Mesenchymal stem cell (in vitro differentiated cells and primary cell): ENCODE results near the gene COX19.

Experiments used
- DNase-seq: peaks from one replicate; pipeline ENCODE4 v3.0.0-alpha.2; 2013
- H2AFZ ChIP-seq: one replicate; pipeline ENCODE4 v1.6.1; 2013; ENCODE audit warnings: low read depth, mild to moderate bottlenecking, control low read depth, inconsistent platforms, low read length, moderate library complexity
- H2AK5ac ChIP-seq: 2 replicates; pipeline ENCODE4 v1.6.1; 2013; ENCODE audit warnings: low read length, moderate library complexity, mild to moderate bottlenecking, inconsistent platforms; ENCODE audit not compliant: severe bottlenecking
- H2BK120ac ChIP-seq: one replicate; pipeline ENCODE4 v1.6.1; 2013; ENCODE audit warnings: low read depth, mild to moderate bottlenecking, inconsistent platforms, low read length, moderate library complexity
- H2BK12ac ChIP-seq, 2 experiments: one replicate each; pipeline ENCODE4 v1.6.1; 2013; ENCODE audit warnings: inconsistent platforms in 2 of 2, low read length in 2 of 2, mild to moderate bottlenecking in 2 of 2, moderate library complexity in 2 of 2, control low read depth in 1 of 2
- H2BK15ac ChIP-seq: one replicate; pipeline ENCODE4 v1.6.1; 2013; ENCODE audit warnings: mild to moderate bottlenecking, low read depth, inconsistent platforms; ENCODE audit not compliant: poor library complexity, severe bottlenecking
- H2BK5ac ChIP-seq: 2 replicates; pipeline ENCODE4 v1.6.1; 2013; ENCODE audit warnings: low read depth, mild to moderate bottlenecking, low read length, control low read depth, inconsistent platforms; ENCODE audit not compliant: poor library complexity, severe bottlenecking
- H3K14ac ChIP-seq, 2 experiments: one replicate each; pipeline ENCODE4 v1.6.1; 2013; ENCODE audit warnings: inconsistent platforms in 2 of 2, low read length in 2 of 2, control low read depth in 1 of 2, mild to moderate bottlenecking in 1 of 2, moderate library complexity in 1 of 2
- H3K18ac ChIP-seq, 2 experiments: one replicate each; pipeline ENCODE4 v1.6.1; 2013; ENCODE audit warnings: inconsistent platforms in 2 of 2, low read length in 2 of 2, control low read depth in 1 of 2, low read depth in 1 of 2, mild to moderate bottlenecking in 1 of 2
- H3K23ac ChIP-seq, 2 experiments: one replicate each; pipeline ENCODE4 v1.6.1; 2013; ENCODE audit warnings: inconsistent platforms in 2 of 2, low read length in 2 of 2, mild to moderate bottlenecking in 2 of 2, moderate library complexity in 2 of 2, control low read depth in 1 of 2
- H3K27ac ChIP-seq: 2 replicates; pipeline ENCODE4 v1.5.1; 2013; ENCODE audit warnings: mild to moderate bottlenecking, moderate library complexity, low read length, control low read depth, inconsistent platforms; ENCODE audit not compliant: poor library complexity, severe bottlenecking
- H3K27me3 ChIP-seq, 2 experiments: 2 replicates each; pipeline versions ENCODE4 v1.6.1 to v1.7.0; 2013; ENCODE audit warnings: low read length in 2 of 2, mild to moderate bottlenecking in 2 of 2, moderate library complexity in 2 of 2, control low read depth in 1 of 2, inconsistent platforms in 1 of 2; ENCODE audit not compliant: control insufficient read depth in 1 of 2, insufficient read depth in 1 of 2
- H3K36me3 ChIP-seq, 2 experiments: 2 replicates each; pipeline versions ENCODE4 v1.6.1 to v1.7.0; 2013; ENCODE audit warnings: low read length in 2 of 2, control low read depth in 1 of 2, inconsistent platforms in 1 of 2, low read depth in 1 of 2, mild to moderate bottlenecking in 1 of 2; ENCODE audit not compliant: insufficient read depth in 2 of 2, control insufficient read depth in 1 of 2
- H3K4ac ChIP-seq, 2 experiments: one replicate each; pipeline ENCODE4 v1.6.1; 2013; ENCODE audit warnings: inconsistent platforms in 2 of 2, low read length in 2 of 2, mild to moderate bottlenecking in 2 of 2, moderate library complexity in 2 of 2, control low read depth in 1 of 2, low read depth in 1 of 2
- H3K4me1 ChIP-seq: 2 replicates; pipeline ENCODE4 v1.6.1; 2013; ENCODE audit warnings: low read depth, low read length, control low read depth; ENCODE audit not compliant: control insufficient read depth, insufficient read depth
- H3K4me2 ChIP-seq: 2 replicates; pipeline ENCODE4 v1.6.1; 2013; ENCODE audit warnings: low read length, mild to moderate bottlenecking, inconsistent platforms; ENCODE audit not compliant: poor library complexity, severe bottlenecking
- H3K4me3 ChIP-seq, 2 experiments: 2 replicates each; pipeline versions ENCODE4 v1.5.1 to v1.7.0; 2013; ENCODE audit warnings: low read length in 2 of 2, mild to moderate bottlenecking in 2 of 2, control low read depth in 1 of 2, low read depth in 1 of 2; ENCODE audit not compliant: insufficient read depth in 1 of 2
- H3K79me1 ChIP-seq: replicated peaks from 2 replicates; pipeline ENCODE4 v1.6.1; 2013; ENCODE audit warnings: mild to moderate bottlenecking, control low read depth, low read length, inconsistent platforms; ENCODE audit not compliant: poor library complexity, severe bottlenecking
- H3K9ac ChIP-seq: 2 replicates; pipeline ENCODE4 v1.7.0; 2013; ENCODE audit warnings: mild to moderate bottlenecking, low read length, moderate library complexity
- H3K9me3 ChIP-seq: 2 replicates; pipeline ENCODE4 v1.7.0; 2013; ENCODE audit warnings: mild to moderate bottlenecking, low read length; ENCODE audit not compliant: control insufficient read depth
- H4K8ac ChIP-seq: one replicate; pipeline ENCODE4 v1.6.1; 2013; ENCODE audit warnings: inconsistent platforms, mild to moderate bottlenecking, low read length, moderate library complexity
- H4K91ac ChIP-seq: one replicate; pipeline ENCODE4 v1.6.1; 2013; ENCODE audit warnings: mild to moderate bottlenecking, low read length, inconsistent platforms
- WGBS: methylation state at CpG from one replicate; pipeline ENCODE4 v1.1.7; 2013; ENCODE audit warnings: mixed read lengths; 5-methylcytosine and 5-hydroxymethylcytosine counted together

COX19 gene

GRCh38 chr7:979151-979550 is 3.8 kb upstream of the COX19 start:
- Histone ChIP-seq H4K91ac (no peak overlapping the region), H3K4me2 (no peak overlapping the region), H2AFZ (no peak overlapping the region), H3K9me3 (no peaks in the 10 kb centered on the region), H3K9ac (no peak overlapping the region), H3K79me1 (peaks cover 7% of the 10 kb centered on the region), H2BK15ac (no peak overlapping the region), H3K14ac (no peak overlapping the region), H3K4me3 (no peak overlapping the region), H2BK12ac (no peak overlapping the region), H2BK120ac (no peak overlapping the region), H3K27ac (no peak overlapping the region), H3K18ac (no peak overlapping the region), H3K36me3 (no peaks in the 10 kb centered on the region), H3K27me3 (peaks cover 0 to 26% of the 10 kb centered on the region in 2 experiments), H4K8ac (no peak overlapping the region), H3K23ac (no peak overlapping the region), H3K4ac (no peak overlapping the region), H2BK5ac (no peak overlapping the region), H2AK5ac (peak overlapping the region; percentile 24), H3K4me1 (peaks cover 45% of the 10 kb centered on the region)
- 91% methylated on average over 16 of the region's 16 CpGs for WGBS
- no peak for DNase-seq

GRCh38 chr7:978416-979091 is 3.2 kb upstream of the COX19 start:
- no peak overlapping the region for H2AFZ ChIP-seq
- H3K9ac ChIP-seq: no peak overlapping the region
- H2BK12ac ChIP-seq: no peak overlapping the region
- no peak overlapping the region for H3K14ac ChIP-seq
- H3K9me3 ChIP-seq: no peaks in the 10 kb centered on the region
- H2BK120ac ChIP-seq: no peak overlapping the region
- H3K23ac ChIP-seq: no peak overlapping the region
- H3K36me3 ChIP-seq: peaks cover 0 to under 1% of the 10 kb centered on the region in 2 experiments
- H3K4ac ChIP-seq: no peak overlapping the region
- no peak for DNase-seq
- H3K4me1 ChIP-seq: peaks cover 45% of the 10 kb centered on the region
- no peak overlapping the region for H2BK15ac ChIP-seq
- H4K8ac ChIP-seq: no peak overlapping the region
- H4K91ac ChIP-seq: no peak overlapping the region
- H3K27ac ChIP-seq: no peak overlapping the region
- H3K27me3 ChIP-seq: peaks cover 0 to 20% of the 10 kb centered on the region in 2 experiments
- no peak overlapping the region for H3K4me2 ChIP-seq
- H3K18ac ChIP-seq: no peak overlapping the region
- no peak overlapping the region for H2BK5ac ChIP-seq
- WGBS: 91% methylated on average over 24 of the region's 24 CpGs
- peak overlapping the region; percentile 40 for H2AK5ac ChIP-seq
- H3K79me1 ChIP-seq: peaks cover 7% of the 10 kb centered on the region
- no peak overlapping the region for H3K4me3 ChIP-seq

GRCh38 chr7:978049-978346 is 2.6 kb upstream of the COX19 start:
- H2BK15ac ChIP-seq: no peak overlapping the region
- no peak overlapping the region for H2BK120ac ChIP-seq
- H3K79me1 ChIP-seq: peaks cover 7% of the 10 kb centered on the region
- no peak overlapping the region for H2AK5ac ChIP-seq
- H3K27ac ChIP-seq: peak overlapping the region; percentile 96
- peaks cover 42% of the 10 kb centered on the region for H3K4me1 ChIP-seq
- no peaks in the 10 kb centered on the region for H3K9me3 ChIP-seq
- H3K36me3 ChIP-seq: peaks cover 4 to 5% of the 10 kb centered on the region in 2 experiments
- peaks cover 0 to 14% of the 10 kb centered on the region in 2 experiments for H3K27me3 ChIP-seq
- WGBS: 73% methylated on average over 7 of the region's 7 CpGs
- no peak overlapping the region for H4K8ac ChIP-seq
- no peak overlapping the region for H3K18ac ChIP-seq
- no peak overlapping the region for H3K9ac ChIP-seq
- no peak overlapping the region for H3K4ac ChIP-seq
- H3K4me2 ChIP-seq: peak overlapping the region; percentile 55
- H2BK5ac ChIP-seq: no peak overlapping the region
- DNase-seq: no peak
- no peak overlapping the region for H3K14ac ChIP-seq
- H2BK12ac ChIP-seq: no peak overlapping the region
- no peak overlapping the region for H2AFZ ChIP-seq
- no peak overlapping the region for H3K23ac ChIP-seq
- H3K4me3 ChIP-seq: no peak overlapping the region
- H4K91ac ChIP-seq: no peak overlapping the region

- Histone ChIP-seq H3K4ac (no peak overlapping the region), H4K91ac (no peak overlapping the region), H3K9ac (no peak overlapping the region), H3K9me3 (no peaks in the 10 kb centered on the region), H2BK5ac (peak overlapping the region; percentile 92), H3K23ac (no peak overlapping the region), H3K27ac (peak overlapping the region; percentile 96), H3K27me3 (peaks cover 0 to 10% of the 10 kb centered on the region in 2 experiments), H3K79me1 (peaks cover 10% of the 10 kb centered on the region), H2AFZ (no peak overlapping the region), H4K8ac (peak overlapping the region; percentile 59), H3K4me3 (no peak overlapping the region), H2BK120ac (peak overlapping the region; percentile 39), H3K36me3 (peaks cover 5 to 9% of the 10 kb centered on the region in 2 experiments), H3K4me1 (peaks cover 37% of the 10 kb centered on the region), H3K18ac (peak overlapping the region in 1 of 2 experiments; percentile 28), H2AK5ac (peak overlapping the region; percentile 41), H2BK15ac (no peak overlapping the region), H2BK12ac (no peak overlapping the region), H3K4me2 (peak overlapping the region; percentile 67), H3K14ac (no peak overlapping the region)
- peak; percentile 34 for DNase-seq
- WGBS: 64% methylated on average over 19 of the region's 19 CpGs
Measured at GRCh38 chr7:977326-978048, 2.1 kb upstream of the COX19 start.
